Astrocyte of the spinal cord (primary cell): ENCODE measurements around the gene HOXA3.

Experiments
- DNase-seq: peaks from one replicate; pipeline ENCODE4 v3.0.0; 2011; ENCODE audit warnings: low read depth, low spot score
- H3K4me3 ChIP-seq: 2 replicates; pipeline ENCODE4 v1.5.1; 2011; ENCODE audit warnings: low read depth, mild to moderate bottlenecking, low read length, moderate library complexity
- CTCF ChIP-seq: IDR thresholded peaks from 2 replicates; pipeline ENCODE4 v1.5.1; 2012; ENCODE audit warnings: low read depth, mild to moderate bottlenecking, low read length, inconsistent platforms
- in situ Hi-C: cut with HindIII; loops from 2 replicates; pipeline ENCODE4 v1.10.0; 2017; ENCODE audit warnings: low sequenced_read_pairs

Gene HOXA3

GRCh38 chr7:27101957-27102580 is 50.3 kb downstream of the HOXA3 start:
- TF ChIP-seq CTCF = no peak
- in situ Hi-C loops = no loop called here
- peak overlapping the region; percentile 57 for H3K4me3 ChIP-seq
- DNase-seq = no peak

GRCh38 chr7:27101171-27101956 is 51.0 kb downstream of the HOXA3 start:
- no peak for TF ChIP-seq CTCF
- in situ Hi-C loops = no loop called here
- H3K4me3 ChIP-seq = peak overlapping the region; percentile 57
- DNase-seq = peak; percentile 88

- DNase-seq = no peak
- no peak for TF ChIP-seq CTCF
- in situ Hi-C loops = no loop called here
- peak overlapping the region; percentile 57 for H3K4me3 ChIP-seq
These were observed 51.7 kb downstream of the HOXA3 start for GRCh38 chr7:27100694-27101170.

GRCh38 chr7:27099453-27100370 is 52.7 kb downstream of the HOXA3 start:
- peak overlapping the region; percentile 93 for H3K4me3 ChIP-seq
- in situ Hi-C loops = no loop called here
- no peak for TF ChIP-seq CTCF
- peak; percentile 50 for DNase-seq

GRCh38 chr7:27098578-27099451 is 53.6 kb downstream of the HOXA3 start:
- peak; percentile 87 for DNase-seq
- peak overlapping the region; percentile 93 for H3K4me3 ChIP-seq
- in situ Hi-C loops = no loop called here
- no peak for TF ChIP-seq CTCF
